IPS-11a (cell line): ENCODE results near the gene OPTN.
A peak's percentile ranks its signal among the peaks of the same experiment; 100 is the strongest.
"Not testable (repeated sequence)": the region's sequence is repeated elsewhere in the genome, so short reads cannot be mapped to it uniquely, and the experiment has no call there.

Source experiments
- H3K4me3 ChIP-seq: one replicate; pipeline ENCODE4 v1.5.1; 2013; ENCODE audit warnings: low read depth, low read length, control low read depth

Gene OPTN

DNA sequence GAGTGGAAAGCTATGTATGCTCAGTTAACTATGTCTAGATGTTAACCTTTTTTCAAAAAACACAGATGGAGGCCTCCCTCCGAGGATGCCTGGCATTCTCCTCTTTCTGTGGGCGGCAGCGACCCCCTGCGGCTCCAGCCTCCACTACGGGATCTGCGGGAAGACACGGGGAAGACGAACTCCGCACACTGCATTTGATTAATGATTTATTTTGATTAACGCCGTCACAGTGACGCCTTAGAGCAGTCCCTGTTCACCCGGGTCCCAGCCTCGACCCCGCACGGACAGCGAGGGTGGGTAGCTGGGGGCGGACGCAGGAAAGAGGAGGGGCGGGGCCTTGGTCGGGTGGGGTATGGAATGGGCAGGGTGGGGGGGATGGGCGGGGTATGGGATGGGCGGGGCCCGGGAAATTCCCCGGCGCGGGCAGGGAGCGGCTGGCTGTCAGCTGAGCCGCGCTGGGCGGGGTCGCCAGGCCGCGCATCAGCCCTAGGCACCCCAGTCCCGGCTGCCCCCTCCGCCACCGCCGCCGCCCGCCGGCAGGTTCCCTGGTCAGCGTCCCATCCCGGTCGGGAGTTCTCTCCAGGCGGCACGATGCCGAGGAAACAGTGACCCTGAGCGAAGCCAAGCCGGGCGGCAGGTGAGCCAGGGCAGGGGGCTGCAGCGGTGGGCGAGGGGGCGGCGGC lies at the start of gene OPTN:
Gene OPTN, plus strand, starts transcription at position 498 of the 683 bp plus-strand sequence. CDS start 8,960 bp downstream, outside the sequence.
- H3K4me3 ChIP-seq = peak within 1 kb of the TSS; percentile 77

DNA sequence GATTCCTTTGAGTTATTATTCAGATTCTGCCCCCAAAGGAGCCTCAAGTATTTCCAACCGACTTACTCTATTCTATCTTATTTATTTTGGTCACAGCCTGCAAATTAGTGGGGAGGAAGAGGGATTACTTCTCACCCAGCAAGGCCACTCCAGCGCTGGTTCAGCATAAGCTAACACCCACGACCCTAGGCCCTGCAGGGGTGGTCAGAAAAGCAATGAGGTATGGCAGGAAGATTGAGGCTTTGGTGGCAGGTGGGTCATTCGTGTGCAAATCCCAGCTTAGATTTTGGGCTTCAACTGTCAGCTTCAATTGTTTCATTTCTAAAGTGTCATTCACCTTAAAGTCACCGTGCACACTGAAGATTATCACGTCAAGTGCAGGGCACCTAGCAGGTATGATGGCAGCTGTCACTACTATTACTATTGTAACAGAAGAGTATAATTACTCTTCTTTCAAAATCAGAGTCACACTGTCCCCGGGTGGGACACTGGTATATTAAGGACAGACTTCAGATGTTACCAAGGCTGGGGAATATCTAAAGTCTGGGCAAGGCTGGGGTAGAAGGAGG lies 48.8 kb upstream of the OPTN start:
- H3K4me3 ChIP-seq = no peak overlapping the region

DNA sequence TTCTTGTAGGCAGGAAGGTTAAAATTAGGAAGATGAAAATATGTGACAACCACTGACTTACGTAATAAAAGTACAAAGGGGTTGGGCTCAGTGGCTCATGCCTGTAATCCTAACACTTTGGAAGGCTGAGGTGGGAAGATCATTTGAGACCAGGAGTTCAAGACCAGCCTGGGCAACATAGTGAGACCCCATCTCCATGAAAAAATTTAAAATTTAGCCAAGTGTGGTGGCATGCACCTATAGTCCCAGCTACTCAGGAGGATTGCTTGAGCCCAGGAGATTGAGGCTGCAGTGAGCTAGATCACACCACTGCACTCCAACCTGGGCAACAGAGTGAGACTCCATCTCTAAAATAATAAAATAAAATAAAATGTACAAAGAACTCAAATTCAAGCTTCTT lies 46.8 kb upstream of the OPTN start:
- not testable (repeated sequence) for H3K4me3 ChIP-seq

DNA sequence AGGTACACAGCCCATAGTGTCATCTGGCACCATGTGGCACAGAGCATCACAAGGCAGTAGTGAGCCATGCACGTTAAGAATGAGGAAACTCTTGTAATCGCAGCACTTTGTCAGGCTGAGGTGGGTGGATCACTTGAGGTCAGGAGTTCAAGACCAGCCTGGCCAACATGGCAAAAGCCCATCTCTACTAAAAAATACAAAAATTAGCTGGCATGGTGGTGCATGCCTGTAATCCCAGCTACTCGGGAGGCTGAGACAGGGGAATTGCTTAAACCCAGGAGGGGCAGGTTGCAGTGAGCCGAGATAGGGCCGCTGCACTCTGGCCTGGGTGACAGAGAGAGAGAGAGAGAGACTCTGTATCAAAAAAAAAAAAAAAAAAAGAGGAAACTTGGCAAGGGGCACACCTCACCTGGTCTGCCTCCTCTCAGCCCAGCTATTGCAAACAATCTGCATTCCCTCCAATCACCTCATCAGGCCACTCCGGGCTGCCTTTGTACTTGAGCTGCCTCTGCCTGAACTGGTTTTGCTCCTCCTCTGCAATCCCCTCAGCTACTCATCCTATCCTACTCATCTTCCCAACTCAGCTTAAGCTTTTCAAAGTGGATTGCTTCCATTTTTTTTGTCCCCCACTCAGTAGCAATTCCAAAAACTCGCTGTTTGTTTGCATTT lies 46.0 kb upstream of the OPTN start:
- no peak overlapping the region for H3K4me3 ChIP-seq

DNA sequence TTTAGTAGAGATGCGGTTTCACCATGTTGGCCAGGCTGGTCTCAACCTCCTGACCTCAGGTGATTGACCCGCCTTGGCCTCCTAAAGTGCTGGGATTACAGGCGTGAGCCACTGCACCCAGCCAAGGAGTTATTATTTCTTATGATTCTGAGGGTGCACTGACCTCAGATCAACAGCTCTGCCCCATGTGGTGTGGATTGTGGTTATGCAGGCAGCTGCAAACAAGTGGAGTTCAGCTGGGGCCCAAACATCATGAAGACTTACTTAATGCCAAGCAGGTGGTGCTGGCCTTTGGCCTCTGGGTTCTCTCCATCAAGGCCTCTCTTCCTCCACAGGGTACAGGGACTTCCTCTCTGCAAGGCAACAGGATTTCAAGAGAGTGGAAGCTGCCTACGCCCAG lies 45.1 kb upstream of the OPTN start:
- no peak overlapping the region for H3K4me3 ChIP-seq

DNA sequence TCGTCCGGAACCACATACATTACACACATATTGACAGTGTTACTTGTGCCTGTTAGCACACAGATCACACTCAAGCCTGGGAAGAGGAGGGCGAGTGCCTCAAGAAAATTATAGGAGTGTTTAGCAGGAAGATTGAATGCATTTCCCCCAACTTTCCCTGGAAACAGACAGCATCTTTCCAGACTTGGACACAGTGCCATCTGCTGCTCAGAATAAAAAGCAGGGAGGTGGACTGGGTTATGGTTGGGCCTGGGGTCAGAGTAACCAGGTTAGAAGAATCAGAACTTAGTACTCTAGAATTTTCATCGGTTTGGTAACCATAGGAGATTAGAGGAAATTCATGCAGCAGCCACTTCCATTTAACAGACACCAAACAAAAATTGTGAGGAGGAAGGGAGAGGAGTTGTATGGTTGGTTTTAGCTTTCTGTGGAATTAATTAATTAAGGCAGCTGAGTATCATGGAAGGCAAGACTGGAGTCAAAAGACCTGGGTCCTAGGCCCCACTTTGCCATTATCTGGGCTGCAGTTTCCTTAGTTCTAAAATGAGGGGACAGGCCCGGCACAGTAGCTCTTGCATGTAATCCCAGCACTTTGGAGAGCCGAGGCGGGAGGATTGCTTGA lies 43.4 kb upstream of the OPTN start:
- no peak overlapping the region for H3K4me3 ChIP-seq

DNA sequence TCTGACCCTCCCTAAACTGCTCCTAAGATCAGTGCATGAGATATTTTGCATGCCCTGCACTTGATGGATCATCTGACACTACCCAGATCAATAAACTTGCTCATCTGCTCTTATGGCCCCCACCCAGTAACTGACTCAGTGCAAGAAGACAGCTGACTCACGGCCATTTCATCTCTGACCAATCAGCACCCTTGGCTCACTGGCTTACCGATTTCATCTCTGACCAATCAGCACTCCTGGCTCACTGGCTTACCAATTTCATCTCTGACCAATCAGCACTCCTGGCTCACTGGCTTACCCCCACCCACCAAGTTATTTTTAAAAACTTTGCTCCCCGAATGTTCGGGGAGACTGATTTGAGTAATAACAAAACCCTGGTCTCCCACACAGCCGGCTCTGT lies 37.2 kb upstream of the OPTN start:
- no peak overlapping the region for H3K4me3 ChIP-seq

DNA sequence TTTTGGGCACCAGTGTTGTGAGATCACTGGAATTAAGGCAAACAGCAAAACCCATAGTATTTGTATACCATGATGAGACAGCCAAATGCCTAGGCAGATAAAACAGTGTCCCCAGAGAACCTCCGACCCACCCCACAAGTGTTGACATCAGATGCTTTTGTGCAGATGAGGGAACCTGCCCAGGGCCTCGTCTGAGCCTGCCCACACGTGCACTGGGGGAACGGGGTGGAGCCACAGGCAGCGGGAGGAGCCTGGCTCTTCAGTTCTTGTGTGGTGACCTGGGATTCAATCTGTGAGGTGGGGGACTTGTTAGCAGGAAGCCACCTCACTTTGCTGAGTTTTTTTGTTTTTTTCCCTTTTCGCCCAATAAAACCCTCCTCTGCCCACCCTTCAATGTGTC lies 33.4 kb upstream of the OPTN start:
- H3K4me3 ChIP-seq = no peak overlapping the region

DNA sequence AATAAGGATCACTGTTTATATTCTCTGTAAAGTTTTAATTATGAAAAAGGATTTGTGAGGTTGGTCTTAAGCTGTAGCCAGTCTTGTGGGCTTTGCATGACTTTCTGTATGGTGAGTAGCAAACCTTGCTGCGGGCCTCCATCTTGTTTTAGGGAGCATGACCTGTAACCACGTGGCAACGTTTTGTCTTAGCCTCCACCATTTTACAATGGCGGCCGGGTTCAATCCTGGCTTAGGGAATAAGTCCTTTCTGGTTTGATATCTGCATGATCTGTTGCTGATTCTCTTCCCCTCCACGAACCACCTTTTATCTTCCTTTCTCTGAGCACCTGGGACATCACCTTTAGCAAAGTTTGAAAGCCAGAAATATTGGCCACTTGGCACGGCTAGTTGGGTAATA lies 32.5 kb upstream of the OPTN start:
- no peak overlapping the region for H3K4me3 ChIP-seq

DNA sequence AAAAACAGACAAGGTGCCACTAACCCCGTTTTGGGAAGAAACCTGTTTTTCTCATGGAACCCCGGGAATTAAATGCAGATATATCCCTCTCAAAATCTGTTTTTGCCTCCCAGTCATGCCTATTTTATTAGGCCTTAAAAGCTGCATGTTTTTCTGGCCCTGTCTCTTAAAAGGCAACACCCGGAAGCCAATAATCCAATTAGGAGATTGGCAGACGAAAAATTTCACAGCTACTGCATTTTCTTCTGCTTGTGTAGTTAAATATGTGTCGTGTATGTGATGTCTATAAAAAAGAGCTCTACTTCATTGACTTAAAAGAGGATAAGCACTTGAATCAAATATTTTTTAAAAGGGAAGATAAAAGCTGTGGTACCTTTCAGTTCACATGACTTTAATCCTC lies 31.9 kb upstream of the OPTN start:
- no peak overlapping the region for H3K4me3 ChIP-seq

DNA sequence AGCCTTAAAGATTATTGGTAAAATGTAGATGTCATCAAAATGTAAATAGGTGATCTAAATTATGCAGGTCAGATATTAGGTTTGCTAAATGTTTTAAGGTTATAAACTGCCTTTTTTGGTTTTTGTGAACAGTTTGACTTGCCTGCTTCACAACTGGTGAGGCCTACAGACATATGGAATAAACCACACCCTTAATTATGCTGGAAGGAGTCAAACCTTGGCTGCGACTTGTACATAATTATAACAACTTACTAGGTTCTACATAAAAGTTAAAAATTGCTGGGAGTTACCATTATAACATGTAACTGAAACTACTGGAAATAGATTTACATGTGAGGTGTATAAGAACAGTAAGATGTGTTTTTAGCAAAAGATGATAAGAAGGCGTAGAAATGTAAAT lies 31.5 kb upstream of the OPTN start:
- no peak overlapping the region for H3K4me3 ChIP-seq

DNA sequence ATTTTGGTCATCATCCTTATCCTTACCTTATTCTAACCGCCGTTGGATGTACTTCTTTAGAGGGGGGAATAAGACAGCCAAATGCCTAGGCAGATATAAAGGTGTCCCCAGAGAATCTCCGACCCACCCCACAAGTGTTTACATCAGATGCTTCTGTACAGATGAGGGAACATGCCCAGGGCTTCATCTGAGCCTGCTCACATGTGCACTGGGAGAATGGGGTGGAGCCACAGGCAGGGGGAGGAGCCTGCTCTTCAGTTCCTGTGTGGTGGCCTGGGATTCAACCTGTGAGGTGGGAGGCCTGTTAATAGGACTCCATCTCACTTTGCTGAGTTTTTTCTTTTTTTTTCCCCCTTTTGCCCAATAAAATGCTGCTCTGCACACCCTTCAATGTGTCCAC lies 27.6 kb upstream of the OPTN start:
- H3K4me3 ChIP-seq = no peak overlapping the region

DNA sequence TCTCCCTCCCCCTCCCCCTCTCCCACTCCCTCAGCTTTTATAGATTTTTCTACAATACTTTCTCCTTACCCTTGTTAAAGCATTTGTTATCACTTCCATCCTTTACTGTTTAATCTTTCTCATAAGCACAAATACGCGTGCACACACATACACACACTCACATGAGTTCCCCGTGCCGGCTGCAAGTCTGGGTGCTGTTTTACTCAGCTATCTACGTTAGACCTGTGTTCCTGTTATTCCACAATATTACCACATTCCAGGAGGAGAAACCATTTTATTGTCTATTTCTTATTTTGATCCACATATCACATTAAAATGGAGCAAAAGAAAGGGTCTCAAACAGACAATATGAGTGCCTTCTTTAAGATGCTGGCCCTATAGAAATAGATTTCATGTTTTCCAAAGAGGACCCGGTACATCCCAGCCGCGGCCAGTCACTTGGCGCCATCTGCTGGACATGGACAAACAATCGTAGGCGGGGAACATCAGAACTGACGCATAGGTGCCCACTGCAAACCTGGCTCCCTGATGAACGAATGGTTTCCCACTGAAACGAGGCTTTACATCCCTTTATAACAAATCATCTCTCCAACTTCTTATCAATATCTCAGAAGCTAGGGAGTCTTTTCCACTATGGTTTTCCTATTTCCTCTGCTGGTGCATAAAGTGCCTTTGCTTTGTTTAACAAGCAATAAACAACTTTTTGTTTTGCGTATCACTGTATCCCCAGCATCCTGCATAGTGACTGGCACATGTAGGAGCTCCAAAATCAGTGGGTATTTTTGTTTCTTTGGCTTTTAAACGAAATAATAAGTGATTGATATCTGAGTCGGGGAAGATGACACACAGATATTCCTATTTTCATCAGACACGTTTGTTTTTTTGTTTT lies 25.2 kb upstream of the OPTN start:
- H3K4me3 ChIP-seq = no peak overlapping the region

DNA sequence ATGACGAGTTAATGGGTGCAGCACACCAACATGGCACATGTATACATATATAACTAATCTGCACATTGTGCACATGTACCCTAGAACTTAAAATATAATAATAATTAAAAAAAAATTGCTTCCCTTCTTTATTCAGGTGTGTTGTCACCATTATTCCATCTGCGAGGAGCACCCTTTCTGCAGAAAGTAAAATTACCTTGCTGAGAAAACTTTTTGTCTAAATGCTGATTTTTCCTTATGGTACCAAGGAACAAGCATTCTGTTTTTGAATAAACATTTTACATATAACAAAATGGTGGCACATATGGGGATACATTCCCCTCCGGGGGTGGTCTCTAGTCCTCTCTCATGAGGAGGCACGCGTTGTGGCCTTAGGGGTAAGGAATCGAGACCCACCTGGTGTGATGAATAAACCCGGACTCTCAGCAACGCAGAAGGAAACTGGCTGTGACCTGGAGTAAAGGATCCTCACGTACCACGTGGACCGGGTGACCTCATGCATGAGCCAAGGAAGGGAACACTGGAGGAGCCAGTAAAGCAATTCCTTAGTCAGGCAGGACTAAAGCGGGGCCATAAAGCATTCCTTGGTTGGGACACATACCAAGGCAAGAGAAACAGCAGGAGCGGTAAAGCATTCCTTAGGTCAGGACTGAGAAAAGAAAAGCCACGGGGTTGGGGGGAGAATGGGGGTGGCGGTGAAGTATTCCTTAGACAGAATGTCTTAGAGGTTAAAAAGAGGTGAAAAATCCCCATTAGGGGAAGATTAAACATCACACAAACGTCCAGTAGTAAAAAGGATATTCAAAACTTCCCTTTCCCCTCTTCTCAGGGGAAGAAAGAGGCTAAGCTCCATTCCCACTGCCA lies 20.8 kb upstream of the OPTN start:
- no peak overlapping the region for H3K4me3 ChIP-seq

DNA sequence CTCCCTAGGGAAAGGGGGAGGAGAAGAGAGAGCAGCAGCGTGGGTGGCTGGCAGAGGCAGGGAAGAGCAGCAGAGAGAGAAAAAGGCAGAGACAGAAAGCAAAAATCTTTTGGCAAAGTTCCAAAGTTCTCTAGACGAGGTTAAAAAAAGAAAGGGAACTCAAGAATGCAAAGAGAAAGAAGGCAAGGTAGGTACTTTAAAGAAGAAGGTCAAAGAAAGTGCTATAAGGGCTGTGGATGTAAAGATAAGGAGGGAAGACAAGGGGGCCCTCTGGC lies 20.2 kb upstream of the OPTN start:
- H3K4me3 ChIP-seq = no peak overlapping the region

DNA sequence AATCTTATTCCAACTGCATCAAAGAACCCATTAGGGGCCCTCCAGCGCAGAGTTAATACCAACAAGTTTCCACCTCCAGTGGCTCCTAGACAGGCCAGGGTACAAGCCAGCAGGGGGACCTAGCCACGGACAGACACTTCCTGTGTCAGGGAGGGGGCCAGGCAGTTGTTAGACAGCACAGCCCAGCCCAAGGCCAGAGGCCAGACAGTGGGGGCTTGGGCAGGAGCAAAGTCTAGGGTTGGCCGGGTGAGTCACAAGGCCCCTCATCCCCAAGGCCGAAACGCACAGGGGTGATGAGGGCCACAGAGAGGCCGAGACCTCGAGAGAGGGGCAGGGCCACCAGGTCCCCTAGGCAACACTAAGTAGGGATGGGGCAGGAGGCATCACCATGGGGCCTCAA lies 19.3 kb upstream of the OPTN start:
- no peak overlapping the region for H3K4me3 ChIP-seq

DNA sequence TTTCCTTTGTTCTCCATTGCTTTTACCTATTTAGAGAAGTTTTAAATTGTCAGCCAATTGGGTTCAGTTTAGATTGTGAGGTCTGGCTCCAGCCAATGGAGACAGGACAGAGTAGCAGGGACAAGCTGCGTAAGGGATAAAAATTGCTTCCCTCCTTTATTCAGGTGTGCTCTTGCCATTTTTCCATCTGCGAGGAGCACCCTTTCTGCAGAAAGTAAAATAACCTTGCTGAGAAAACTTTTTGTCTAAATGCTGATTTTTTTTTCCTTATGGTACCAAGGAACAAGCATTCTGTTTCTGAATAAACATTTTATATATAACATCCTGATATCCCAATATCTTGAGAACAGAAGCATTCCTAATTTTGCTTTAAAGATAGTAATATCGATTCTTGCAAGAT lies 16.3 kb upstream of the OPTN start:
- not testable (repeated sequence) for H3K4me3 ChIP-seq

DNA sequence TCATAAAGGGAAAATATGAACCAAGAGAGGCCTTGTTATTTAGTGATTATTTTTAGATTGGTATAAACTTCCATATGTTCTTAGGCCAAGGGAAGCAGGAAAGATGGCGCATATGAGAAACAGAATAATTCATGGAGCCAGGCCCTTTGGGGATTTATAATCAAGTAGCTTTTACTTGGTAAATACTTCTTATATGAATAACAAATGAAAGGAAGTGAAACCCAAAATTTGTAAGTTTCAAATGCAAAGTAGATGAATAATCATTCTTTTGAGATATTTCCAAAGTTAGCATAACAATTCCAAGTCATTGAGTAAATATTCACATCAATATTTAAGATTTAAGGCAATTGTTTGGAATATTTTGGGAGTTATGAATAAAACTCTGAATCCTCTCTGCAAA lies 13.9 kb upstream of the OPTN start:
- no peak overlapping the region for H3K4me3 ChIP-seq

DNA sequence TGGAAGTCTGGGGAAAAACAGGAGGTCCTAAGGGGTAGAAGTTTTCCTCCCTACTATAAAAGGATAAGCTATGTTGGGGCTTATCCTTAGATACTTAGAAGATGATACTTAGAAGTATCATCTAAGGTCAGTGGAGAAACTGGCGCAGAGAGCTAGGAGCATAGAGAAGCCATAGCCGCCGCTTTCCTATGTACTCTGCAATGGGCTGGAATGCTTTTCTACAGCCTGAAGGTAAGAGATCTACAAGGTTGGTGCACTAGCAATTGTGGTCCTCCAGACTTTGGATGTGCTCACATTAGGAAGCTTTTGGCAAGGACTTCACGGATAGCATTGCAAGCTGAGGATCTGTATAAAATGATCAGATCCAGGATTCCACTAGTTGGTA lies 12.4 kb upstream of the OPTN start:
- no peak overlapping the region for H3K4me3 ChIP-seq

DNA sequence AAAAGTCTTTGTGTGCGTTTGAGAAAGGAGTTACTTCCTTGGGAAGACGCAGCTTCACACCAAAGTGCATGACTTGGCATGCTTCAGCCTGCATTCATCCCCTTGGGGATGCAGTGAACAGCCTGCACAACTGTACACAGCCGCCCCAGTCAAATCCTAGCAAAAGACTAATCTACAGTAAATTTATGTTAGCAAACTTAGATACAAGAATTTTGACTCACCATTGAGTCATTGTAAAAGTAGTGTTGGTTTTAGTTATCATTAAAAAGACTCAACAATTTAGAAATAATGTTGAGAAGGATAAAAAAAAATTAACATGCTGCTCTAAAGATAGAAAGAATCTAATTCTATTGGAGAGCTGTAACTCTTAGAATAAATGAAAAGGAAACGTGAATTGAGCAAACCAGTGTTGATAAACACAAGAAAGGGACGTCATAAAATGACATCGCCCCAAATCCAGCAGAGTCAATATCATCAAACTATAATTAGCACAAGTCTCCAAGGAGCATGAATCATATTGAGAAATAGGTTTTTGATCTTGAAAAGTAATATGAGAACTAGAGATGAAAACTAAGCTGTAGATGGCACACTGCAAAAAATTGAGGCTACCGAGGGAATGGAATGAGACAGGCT lies 11.9 kb upstream of the OPTN start:
- H3K4me3 ChIP-seq = no peak overlapping the region
